HG03064 (cell line): ENCODE data around the gene DMTF1.

Experiments
- ATAC-seq: cut with Tn5 transposase; IDR thresholded peaks from one replicate; pipeline ENCODE4 v1.9.1; 2021; ENCODE audit warnings: low read depth; ENCODE audit not compliant: unreplicated experiment

DMTF1 gene

GRCh38 chr7:87144173-87144657 lies 8.0 kb upstream of the DMTF1 start:
- peak; percentile 97 for ATAC-seq

DNA sequence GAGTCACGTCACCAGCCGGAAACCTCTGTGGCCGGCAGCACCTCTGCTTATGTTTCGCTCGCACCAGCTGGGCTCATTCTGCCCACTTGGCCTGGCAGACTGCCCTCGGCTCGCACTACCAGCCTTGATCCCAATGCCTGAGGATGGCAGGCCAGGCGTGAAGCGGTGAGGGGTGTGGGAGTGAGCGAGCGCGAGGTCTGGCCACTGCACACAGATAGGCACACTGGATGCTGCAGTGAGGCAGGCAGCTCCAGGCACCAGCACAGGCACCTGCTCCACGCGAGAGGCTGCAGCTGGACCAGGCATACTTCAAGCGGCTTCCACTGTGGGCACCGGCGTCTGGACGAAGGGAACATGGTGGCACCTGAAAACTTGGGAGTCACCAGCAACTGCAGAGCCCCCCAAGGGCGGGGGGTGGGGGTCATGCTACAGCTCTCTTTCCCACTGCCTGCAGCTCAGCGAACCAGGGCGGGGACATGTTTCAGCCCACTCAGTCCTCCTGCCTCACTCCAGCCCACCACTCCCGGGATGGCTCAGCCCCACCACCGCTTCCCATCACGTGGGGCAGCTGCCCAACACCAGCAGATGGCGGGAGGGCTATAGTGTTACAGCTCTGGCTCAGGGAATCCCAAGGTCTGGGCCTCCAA lies 5.4 kb upstream of the DMTF1 start:
- no peak for ATAC-seq

DNA sequence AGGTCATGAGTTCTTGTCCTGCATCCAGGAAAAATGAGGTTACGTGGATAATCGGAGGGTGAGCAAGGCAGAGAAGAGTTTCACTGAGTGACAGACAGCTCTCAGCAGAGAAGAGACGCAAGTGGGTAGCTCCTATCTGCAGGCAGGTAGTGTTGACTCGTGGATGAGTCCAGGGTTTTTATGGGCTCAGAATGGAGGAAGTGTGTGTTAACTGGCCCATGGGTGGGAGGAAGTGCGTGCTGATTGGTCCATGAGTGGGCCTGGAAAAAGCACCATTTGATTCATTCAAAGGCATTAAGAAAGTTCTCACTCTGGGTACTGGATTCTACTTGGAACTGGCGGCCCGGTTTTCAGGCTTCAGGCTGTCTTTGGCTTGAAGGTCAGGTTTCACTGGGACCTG lies 4.8 kb upstream of the DMTF1 start:
- no peak for ATAC-seq

DNA sequence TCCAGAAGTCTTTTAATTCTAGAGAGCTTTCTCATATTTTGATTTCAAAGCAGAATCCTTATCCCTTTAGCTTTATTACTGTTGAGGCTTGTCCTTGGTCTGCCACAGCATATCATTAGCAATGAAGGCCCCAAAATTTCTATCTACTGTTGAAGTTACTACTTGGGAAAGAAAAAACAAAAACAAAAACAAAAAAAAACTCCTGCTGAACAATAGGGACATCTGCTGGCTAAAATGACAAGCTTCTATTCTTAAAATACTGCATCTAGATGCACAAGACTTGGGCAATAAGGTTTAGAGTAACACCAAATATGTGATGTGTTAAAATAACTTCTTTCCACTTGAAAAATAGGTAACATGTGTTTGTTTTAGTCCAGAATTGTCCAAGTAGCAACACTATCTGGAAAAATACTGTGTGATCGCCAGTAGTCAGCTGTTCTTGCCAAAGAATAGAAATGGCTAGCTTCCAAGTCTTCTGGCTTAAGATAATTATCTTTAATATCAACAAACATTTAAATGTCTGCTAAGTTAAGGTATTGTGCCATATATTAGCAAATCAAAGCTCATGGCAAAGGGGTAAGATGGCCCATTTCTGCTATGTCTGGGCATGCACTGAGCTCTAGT lies 3.8 kb upstream of the DMTF1 start:
- no peak for ATAC-seq

- ATAC-seq = no peak
These were observed 1.1 kb upstream of the DMTF1 start for GRCh38 chr7:87151002-87151728.

DNA sequence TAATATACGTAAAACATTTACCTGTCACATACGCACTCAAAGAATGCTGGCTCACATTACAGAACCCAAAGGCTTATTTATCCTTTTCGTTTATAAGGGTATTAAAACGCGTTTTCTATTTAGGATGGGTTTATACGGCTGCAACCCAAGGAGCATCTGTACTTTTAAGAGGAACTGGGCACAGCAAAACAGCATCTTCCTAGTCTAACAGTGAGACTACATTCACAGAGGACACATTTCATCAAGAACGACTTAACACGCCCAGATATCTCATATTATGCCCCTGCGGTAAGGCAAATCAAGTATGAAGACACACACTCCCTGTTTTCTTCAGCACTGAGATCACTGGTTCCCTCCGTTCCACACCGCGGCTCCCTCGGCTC lies 533 bp upstream of the DMTF1 start:
- peak; percentile 34 for ATAC-seq

- peak; percentile 12 for ATAC-seq
These were observed 816 bp downstream of the DMTF1 start for GRCh38 chr7:87152897-87153641.

- no peak for ATAC-seq
These were observed 1.9 kb downstream of the DMTF1 start for GRCh38 chr7:87154166-87154565.

DNA sequence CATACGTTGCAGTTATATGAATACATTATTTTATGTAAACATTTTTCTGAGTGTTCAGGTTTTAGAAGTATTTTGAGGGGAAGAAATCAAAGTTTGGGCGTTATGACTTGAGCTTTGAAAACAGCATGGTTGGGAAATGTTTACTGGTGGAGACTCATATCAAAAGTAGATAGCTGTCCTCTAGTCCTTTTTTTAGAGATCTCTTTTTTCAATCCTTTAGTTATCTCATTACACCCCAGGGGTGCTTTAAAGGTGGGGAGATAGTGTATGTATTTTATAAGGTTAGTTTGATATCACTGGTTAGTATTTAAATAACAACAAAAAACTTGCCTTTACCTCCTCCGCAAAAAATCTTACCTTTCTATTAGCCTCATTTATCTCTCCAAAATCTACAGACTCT lies 2.3 kb downstream of the DMTF1 start:
- ATAC-seq = no peak

DNA sequence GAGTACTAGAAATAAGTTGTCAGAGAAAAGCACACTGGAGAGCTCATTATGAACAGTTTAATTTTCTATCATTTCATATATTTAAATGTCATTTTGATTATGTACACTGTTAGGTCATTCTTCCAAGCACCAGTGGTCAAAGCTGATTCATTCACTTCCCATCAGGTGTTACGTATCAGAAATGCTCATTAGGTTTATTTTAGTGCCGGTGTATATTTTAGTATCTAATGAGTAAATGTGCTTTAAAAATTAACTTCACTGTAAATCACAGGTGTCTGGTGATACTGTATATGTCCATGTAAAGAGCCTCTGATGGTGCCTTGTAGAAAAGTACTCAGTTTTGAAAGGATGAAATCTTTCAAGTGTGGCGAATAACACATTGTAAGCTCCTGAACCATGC lies 3.5 kb downstream of the DMTF1 start:
- ATAC-seq = no peak

DNA sequence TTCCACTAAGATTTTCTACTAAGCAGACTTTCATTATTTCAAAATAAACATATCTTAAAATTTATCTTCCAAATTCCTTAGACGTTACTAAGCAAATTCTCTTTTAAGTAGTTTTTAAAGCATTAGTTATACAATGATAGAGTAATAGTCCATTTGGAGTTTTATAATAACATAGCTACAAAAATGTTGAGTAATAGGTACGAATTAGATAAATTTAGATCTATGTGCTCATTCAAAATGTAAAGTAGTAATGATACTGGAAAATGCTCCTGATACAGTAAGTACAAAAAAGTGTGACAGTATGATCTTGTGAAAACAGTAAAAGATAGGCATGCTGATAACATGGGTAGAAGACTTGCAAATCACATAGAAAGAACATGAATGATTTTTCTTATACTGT lies 4.5 kb downstream of the DMTF1 start:
- no peak for ATAC-seq

DNA sequence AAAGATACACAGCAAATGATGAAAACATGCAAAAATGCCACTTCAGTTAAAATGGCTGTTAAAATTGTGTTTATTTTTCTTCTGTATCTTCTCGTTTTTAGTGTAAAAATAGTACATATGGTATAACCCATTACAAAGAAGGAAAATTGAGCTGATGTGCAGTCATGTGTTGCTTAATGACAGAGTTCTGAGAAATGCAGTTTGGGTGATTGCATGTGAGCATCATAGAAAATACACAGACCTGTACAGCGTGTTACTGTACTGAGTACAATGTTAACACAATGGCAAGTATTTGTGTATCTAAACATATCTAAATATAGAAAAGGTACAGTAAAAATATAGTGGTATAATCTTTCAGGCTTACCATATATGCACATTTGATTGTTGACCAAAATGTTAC lies 7.3 kb downstream of the DMTF1 start:
- ATAC-seq = no peak

DNA sequence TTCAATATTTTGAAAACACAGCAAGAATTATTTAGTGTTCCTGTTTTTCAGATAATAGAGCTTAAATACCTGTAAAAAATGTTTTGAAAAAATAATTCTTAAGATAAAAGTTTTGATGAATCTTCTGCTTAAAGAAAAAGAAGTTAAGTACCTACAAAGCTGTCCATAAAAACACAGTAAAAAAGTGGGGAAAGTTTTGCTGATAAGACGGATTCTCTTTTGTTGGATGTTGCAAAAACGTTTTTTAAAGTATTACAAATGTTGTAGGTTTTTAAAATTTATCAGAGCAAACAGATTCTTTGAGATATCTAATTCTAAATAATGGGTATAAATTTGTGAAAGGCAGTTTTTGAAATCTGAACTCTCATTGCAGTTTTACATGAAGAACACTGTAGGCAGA lies 12.2 kb downstream of the DMTF1 start:
- no peak for ATAC-seq

DNA sequence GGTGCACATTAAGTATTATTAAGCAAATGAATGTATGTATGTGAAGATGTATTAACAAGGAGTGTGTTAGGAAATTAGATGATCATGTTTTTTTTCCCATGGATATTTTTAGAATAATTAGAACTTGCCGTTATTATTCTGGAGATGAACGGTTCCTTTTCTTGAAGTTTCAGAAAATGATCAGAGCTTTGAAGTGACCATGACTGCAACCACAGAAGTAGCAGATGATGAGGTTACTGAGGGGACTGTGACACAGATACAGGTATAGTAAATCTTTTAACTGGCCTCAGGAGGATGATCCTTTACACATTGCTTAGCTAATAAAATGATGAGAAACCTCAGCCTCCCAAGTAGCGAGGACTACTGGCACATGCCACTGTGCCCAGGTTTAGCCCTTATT lies 18.6 kb downstream of the DMTF1 start:
- no peak for ATAC-seq

DNA sequence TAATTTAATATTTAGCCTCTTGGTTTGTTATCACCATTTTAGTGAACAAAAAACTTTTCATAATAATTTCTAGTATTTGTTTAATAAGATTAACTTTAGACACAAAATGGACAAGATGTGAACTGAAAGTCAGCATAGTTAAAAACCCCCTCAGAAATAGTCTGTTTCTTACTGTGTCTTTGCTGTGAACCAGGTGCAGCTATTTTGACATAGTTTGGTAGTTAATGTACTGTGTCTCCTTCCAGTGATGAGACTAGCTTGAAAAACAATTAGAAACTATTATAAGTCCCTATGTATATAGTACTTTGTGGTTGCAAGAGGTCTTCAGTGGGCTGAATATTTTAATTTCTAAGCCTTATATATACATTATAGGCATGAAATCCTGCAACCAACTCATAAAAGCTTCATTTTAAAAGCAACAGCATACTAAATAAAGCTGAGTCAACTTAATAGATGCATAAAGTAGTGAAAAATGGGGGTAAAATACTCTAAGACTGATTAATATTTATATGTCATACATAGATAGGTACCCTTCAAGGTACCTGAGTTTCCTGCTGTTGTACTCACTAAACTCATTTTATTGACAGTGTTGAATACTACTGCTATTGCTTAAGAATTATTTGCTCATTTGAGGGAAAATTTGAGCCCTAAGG lies 19.2 kb downstream of the DMTF1 start:
- ATAC-seq = no peak

DNA sequence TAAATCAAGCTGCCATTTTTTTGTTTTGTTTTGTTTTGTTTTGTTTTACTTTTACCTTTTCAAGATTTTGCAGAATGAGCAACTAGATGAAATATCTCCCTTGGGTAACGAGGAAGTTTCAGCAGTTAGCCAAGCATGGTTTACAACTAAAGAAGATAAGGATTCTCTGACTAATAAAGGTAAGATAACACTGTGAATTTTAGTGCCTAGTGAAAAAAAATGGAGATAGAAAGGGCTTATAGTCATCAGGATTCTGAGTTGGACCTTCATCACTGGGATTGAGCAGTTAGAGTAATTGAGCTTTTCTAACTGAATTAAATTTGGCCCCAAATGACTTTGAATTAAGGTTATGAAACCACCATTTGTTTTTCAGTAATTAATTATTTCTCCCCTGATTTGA lies 21.2 kb downstream of the DMTF1 start:
- ATAC-seq = no peak

DNA sequence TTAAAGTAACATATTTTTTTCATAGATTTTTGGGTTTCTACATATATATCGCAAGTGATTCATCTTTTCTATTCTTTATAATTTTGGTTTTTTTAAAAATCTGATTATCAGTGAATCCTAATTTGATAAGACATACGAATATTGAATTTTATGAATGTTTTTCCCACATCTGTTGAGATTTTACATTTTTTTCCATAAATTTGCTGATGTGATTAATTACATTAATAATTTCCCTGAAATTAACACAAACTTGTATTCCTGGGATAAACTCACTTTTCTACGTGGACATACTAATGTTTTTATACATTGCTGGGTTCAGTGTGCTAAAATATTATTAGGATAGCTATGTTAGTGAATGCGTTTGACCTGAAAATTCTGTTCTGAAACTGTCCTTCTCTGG lies 26.1 kb downstream of the DMTF1 start:
- no peak for ATAC-seq

DNA sequence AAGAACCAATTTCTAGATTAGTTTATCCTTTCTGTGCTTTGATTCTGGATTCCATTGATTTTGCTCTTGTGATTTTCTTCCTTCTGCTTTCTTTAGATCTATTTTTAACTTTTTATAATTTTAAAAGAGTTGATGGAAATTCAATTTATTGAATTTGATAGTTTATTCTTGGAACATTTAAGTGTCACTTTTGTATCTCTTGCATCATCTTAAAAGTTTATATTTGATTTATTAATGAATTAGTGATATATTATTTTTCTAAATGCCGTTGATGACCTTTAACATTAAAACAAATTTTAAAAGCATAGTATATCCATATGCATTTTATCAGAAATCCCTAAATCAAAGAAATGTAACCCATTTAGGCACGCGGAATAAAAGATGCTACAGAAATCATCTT lies 26.9 kb downstream of the DMTF1 start:
- ATAC-seq = no peak

DNA sequence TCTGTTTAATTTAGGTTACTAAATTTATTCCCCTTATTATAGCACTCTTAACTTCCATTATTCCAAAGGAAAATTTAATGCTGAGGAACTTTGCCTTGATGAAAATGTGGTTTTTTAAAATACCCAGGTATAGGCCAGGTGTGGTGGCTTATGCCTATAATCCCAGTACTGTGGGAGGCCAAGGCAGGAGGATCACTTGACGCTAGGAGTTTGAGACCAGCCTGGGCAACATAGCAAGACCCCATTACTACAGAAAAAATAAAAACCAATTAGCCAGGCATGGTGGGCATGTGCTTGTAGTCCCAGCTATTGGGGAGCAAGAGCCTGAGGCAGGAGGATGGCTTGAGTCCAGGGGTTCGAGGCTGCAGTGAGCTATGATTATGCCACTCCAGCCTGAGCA lies 34.9 kb downstream of the DMTF1 start:
- ATAC-seq = no peak

DNA sequence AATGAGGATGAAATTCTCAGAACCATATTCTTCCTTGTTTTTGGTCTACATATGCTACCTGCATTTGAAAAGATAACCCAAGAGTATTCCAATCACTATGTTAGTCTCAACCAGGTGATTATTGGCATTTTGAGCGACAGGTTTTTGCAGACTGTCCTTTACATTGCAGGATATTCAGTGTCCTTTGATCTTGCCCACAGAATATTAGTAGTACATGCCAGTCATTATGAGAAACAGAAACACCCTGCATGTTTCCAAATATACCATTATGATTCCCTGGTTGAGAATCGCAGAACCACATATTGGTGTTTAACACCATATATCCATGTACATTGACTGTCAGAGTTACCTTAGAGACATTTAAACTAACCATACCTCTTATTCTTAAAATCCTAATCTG lies 36.7 kb downstream of the DMTF1 start:
- no peak for ATAC-seq

DNA sequence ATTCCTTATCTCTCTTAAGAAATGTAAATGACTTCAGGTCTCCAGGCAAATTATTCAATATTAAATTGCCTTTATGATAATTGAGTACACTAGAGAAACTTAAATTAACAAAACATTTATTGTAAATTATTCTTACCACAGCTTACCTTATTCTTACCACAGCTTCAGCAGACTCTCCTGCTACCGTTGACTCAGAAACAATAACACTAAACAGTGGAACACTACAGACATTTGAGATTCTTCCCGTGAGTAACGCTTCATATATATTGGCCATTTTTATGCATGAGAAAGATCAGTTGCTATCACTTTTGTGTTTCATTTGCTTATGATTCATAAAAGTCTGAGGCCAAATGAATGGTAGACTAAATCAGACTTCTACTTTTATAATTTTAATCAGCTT lies 38.5 kb downstream of the DMTF1 start:
- ATAC-seq = no peak
